ENCODE measurements around the gene EPS15. TPM values are rescaled to one million over a fixed set of nuclear protein-coding genes. Genes with fewer than 3 reads are reported as not detected.
A peak's percentile ranks its signal among the peaks of the same experiment; 100 is the strongest.

The EPS15 gene
- total RNA-seq, 2 experiments from 2014 or later, result 59.6 to 61.6 TPM

DNA sequence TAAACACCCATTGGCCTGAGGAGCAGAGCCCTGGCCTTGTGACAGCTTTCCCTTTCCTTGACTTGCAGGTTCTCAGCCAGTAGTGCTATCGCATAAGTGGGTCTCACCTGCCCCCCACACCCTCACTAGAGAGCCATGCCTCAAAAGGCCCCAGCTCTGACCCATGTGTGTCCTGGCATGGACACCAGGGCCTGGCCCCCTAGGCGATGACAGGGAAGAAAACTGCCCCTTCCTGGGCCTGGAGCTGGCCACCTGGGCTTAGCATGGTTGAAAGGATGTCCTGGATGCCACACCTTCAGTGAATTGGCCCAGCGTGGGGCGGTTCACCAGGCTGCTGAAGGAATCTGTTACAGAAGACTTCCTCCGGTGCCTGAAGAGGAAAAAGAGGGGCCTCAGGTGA, 207.2 kb downstream of the EPS15 start:
- CTCF ChIA-PET, result interaction anchor here (0.6 to 2.8 kb wide), 3 partner anchors 15 to 553 kb away, joined by 3 to 9 read pairs (median 3); no protein-coding TSS in a partner anchor
- Mint-ChIP-seq H3K4me1 (peaks cover 10% of the 10 kb centered on the region), H3K9me3 (ENCODE audit: low read depth) (no peaks in the 10 kb centered on the region), H3K27ac (no peak overlapping the region), H3K4me3 (no peak overlapping the region), H3K36me3 (ENCODE audit: low read depth) (no peaks in the 10 kb centered on the region), H3K27me3 (no peaks in the 10 kb centered on the region)
- intact Hi-C loops (cut with DNase I, micrococcal nuclease), result no loop called here
- ATAC-seq (no peak), DNase-seq (no peak)
- POLR2A ChIA-PET, result no interaction called here

DNA sequence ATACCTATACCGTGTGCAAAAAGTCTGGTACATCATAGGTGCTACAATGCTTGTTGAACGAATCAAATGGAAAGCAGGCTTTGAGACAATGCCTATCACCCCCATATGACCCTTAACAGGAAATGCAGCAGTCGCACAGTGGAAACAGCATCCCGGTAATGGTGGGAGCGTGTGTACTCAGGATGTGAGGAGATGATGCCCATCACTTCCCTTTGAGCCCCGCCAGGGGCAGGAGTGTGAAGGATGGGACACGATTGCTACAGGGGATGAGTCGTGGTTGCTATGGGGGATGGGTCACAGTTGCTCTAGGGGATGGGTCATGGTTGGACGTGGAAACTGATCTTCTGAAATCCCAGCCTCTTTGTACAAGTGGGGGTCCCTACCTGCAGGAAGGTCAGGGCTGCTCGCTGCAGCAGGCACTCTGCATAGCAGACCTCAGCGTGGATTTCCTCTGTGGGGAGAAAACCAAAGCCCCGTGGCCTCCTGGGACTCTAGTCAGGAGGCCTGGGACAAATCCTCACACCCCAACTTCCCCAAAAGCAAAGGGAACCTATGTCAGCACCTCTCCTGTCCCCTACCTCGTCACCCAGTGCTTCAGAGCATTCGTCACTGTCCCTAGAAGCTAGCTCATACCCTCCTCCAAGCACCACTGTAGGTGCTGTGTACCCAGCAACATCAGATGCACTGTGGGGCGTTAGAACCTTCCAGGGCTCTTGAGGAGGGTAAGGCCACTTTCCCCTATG, 208.0 kb downstream of the EPS15 start:
- peak; percentile 31 for ATAC-seq
- DNase-seq, result no peak
- POLR2A ChIA-PET, result no interaction called here
- peaks cover 10% of the 10 kb centered on the region for H3K4me1 Mint-ChIP-seq
- H3K4me3 Mint-ChIP-seq, result no peak overlapping the region
- no peaks in the 10 kb centered on the region for H3K27me3 Mint-ChIP-seq
- intact Hi-C loops (cut with DNase I, micrococcal nuclease), result no loop called here
- CTCF ChIA-PET, result interaction anchor here (2.8 kb wide), 1 partner anchor 14 kb away, joined by 9 read pairs; no protein-coding TSS in a partner anchor
- no peak overlapping the region for H3K27ac Mint-ChIP-seq
- no peaks in the 10 kb centered on the region for H3K36me3 Mint-ChIP-seq (ENCODE audit: low read depth)
- no peaks in the 10 kb centered on the region for H3K9me3 Mint-ChIP-seq (ENCODE audit: low read depth)

DNA sequence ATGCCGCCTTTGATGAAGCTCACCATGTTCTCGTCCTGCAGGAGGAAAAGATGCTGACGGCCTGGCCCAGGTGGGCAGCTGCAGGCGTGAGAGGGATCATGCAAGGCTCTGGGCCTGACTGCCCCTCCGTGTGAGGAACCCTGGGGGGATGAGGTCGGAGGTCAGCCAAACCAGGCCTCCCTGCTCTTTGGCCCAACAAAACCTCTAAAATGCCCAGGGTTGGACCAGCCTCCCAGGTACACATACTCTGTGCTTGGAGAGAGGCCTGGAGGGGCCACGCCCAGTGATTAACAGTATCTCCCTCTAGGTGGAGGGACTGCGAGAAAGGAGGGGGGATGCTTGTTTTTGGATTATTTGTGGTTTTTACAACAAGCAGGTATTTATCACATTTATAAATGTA, 209.8 kb downstream of the EPS15 start:
- no peak for ATAC-seq
- Mint-ChIP-seq H3K27ac (no peak overlapping the region), H3K4me1 (peaks cover 8% of the 10 kb centered on the region), H3K27me3 (no peaks in the 10 kb centered on the region), H3K9me3 (ENCODE audit: low read depth) (no peaks in the 10 kb centered on the region), H3K4me3 (no peak overlapping the region), H3K36me3 (ENCODE audit: low read depth) (no peaks in the 10 kb centered on the region)
- intact Hi-C loops (cut with DNase I, micrococcal nuclease), result no loop called here
- no peak for DNase-seq
- CTCF ChIA-PET, result no interaction called here
- POLR2A ChIA-PET, result no interaction called here

GRCh38 chr1:51308636-51309035, 210.4 kb downstream of the EPS15 start:
- POLR2A ChIA-PET, result no interaction called here
- CTCF ChIA-PET, result no interaction called here
- no peak overlapping the region for H3K4me3 Mint-ChIP-seq
- no peak for ATAC-seq
- peaks cover 9% of the 10 kb centered on the region for H3K4me1 Mint-ChIP-seq
- no peaks in the 10 kb centered on the region for H3K9me3 Mint-ChIP-seq (ENCODE audit: low read depth)
- H3K27ac Mint-ChIP-seq, result no peak overlapping the region
- intact Hi-C loops (cut with DNase I, micrococcal nuclease), result no loop called here
- H3K36me3 Mint-ChIP-seq (ENCODE audit: low read depth), result no peaks in the 10 kb centered on the region
- DNase-seq, result no peak
- H3K27me3 Mint-ChIP-seq, result no peaks in the 10 kb centered on the region

- Mint-ChIP-seq H3K4me3 (no peak overlapping the region), H3K36me3 (ENCODE audit: low read depth) (no peaks in the 10 kb centered on the region), H3K9me3 (ENCODE audit: low read depth) (no peaks in the 10 kb centered on the region), H3K27ac (no peak overlapping the region), H3K4me1 (peaks cover 10% of the 10 kb centered on the region), H3K27me3 (no peaks in the 10 kb centered on the region)
- DNase-seq (no peak), ATAC-seq (no peak)
- ChIA-PET CTCF (no interaction called here), POLR2A (interaction anchor here (0.6 kb wide), 1 partner anchor 46 kb away, joined by 4 read pairs; no protein-coding TSS in a partner anchor)
- intact Hi-C loops (cut with DNase I, micrococcal nuclease), result no loop called here
Observed at GRCh38 chr1:51306950-51307349, 212.1 kb downstream of the EPS15 start.

DNA sequence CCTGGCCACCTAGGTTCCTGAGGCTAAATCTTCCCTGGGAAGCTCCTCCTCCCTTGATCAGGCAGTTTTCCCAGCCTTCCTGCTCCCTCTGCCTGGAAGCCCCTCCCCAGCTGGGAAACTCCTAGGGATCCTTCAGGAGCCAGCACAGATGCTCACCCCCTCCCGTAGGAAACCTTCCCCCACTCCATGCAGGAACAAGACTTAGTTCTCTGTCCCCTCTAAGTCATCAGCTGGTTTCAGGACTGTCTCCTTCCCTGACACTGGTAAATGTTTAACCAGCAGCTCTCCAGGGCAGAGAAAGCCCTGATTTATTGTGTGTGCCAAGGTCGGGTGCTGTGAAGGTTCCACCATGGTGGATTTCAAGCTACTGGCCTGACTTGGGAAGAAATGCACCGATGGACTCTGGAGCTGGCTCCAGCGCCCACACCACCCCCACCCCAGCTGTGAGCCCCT, 213.7 kb downstream of the EPS15 start:
- Mint-ChIP-seq H3K27me3 (no peaks in the 10 kb centered on the region), H3K27ac (no peak overlapping the region), H3K4me3 (no peak overlapping the region), H3K9me3 (ENCODE audit: low read depth) (no peaks in the 10 kb centered on the region), H3K4me1 (peaks cover 10% of the 10 kb centered on the region), H3K36me3 (ENCODE audit: low read depth) (no peaks in the 10 kb centered on the region)
- intact Hi-C loops (cut with DNase I, micrococcal nuclease), result no loop called here
- ATAC-seq (no peak), DNase-seq (no peak)
- CTCF ChIA-PET, result interaction anchor here (0.5 to 2.0 kb wide), 3 partner anchors 9 to 41 kb away, joined by 3 to 11 read pairs (median 4); no protein-coding TSS in a partner anchor
- POLR2A ChIA-PET, result interaction anchor here (0.6 kb wide), 1 partner anchor 369 kb away, joined by 3 read pairs; no protein-coding TSS in a partner anchor

GRCh38 chr1:51304360-51304759, 214.7 kb downstream of the EPS15 start:
- Mint-ChIP-seq H3K4me1 (peaks cover 10% of the 10 kb centered on the region), H3K27me3 (no peaks in the 10 kb centered on the region), H3K27ac (no peak overlapping the region), H3K4me3 (no peak overlapping the region), H3K36me3 (ENCODE audit: low read depth) (no peaks in the 10 kb centered on the region), H3K9me3 (ENCODE audit: low read depth) (no peaks in the 10 kb centered on the region)
- DNase-seq (no peak), ATAC-seq (no peak)
- POLR2A ChIA-PET, result no interaction called here
- intact Hi-C loops (cut with DNase I, micrococcal nuclease), result no loop called here
- CTCF ChIA-PET, result interaction anchor here (2.0 kb wide), 1 partner anchor 8 kb away, joined by 11 read pairs; no protein-coding TSS in a partner anchor

Other genes with a start within 250 kb of the EPS15 start
- gene TTC39A, start 188.7 kb downstream of the EPS15 start, total RNA-seq, result under 1 TPM in 1 of 2 experiments, not detected in 1; 0.11 TPM
- 10 to 100 TPM; 46.2 to 64.5 TPM for gene OSBPL9, start 97.8 kb upstream of the EPS15 start, total RNA-seq